Left lobe of liver (tissue), 1 donor: ENCODE results near the gene C1orf141. TPM values are rescaled to one million over a fixed set of nuclear protein-coding genes. Genes with fewer than 3 reads are reported as not detected.

Experiments
- total RNA-seq: library from RNA; stranded (reverse); gene quantifications from one replicate; pipeline ENCODE4 v1.2.1, GENCODE V29; 2021
- donor health status: DM: no; HTN: yes; CAD: no.

Gene C1orf141
- total RNA-seq, 1 donor from 2014 or later: not detected

Other genes starting within 250 kb of the C1orf141 start
- 1.4 TPM for gene DNAI4, start 210.1 kb downstream of the C1orf141 start, total RNA-seq
- 12.7 TPM for gene MIER1, start 210.0 kb downstream of the C1orf141 start, total RNA-seq
- gene SLC35D1, start 80.8 kb downstream of the C1orf141 start, total RNA-seq: 66.0 TPM
- gene IL23R, start 31.5 kb upstream of the C1orf141 start, total RNA-seq: 0.10 TPM
- gene IL12RB2, start 172.9 kb upstream of the C1orf141 start, total RNA-seq: 0.43 TPM